NCI-H2196 (cell line): Measurements from ENCODE around the gene HACD2.
"Not testable (repeated sequence)": the region's sequence is repeated elsewhere in the genome, so short reads cannot be mapped to it uniquely, and the experiment has no call there.

ENCODE experiments used
- DNase-seq: peaks from one replicate; lab custom pipeline; 2025; ENCODE audit not compliant: unreplicated experiment; lab: John Stamatoyannopoulos, UW

The HACD2 gene

DNA sequence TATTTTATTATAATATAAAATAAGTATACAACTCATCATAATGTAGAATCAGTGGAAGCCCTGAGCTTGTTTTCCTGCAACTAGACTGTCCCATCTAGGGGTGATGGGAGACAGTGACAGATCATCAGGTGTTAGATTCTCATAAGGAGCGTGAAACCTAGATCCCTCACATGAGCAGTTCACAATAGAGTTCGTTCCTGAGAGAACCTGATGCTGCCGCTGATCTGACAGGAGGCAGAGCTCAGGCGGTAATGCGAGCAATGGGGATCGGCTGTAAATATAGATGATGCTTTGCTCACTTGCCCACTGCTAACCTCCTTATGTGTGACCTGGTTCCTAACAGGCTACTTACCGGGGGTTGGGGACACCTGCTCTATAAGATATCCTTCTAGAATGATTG, 26.8 kb upstream of the HACD2 start:
- not testable (repeated sequence) for DNase-seq

DNA sequence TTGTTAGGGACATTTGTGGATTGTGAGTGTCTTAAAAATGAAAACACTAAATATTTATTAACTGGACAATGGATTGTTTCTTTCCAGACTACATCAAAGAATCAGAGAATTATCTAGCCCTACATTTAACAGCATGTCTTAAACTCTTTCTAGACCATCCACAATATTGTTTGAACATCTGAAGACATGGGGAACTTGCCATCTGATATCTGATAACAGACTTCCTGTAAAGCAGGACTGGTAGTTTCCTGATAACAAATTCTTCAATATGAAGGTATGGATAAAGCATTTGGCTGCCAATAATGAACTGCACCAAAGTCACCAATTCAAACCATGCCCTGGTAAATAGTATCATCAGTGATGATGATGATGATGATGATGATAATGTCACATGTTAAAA, 26.2 kb upstream of the HACD2 start:
- DNase-seq = no peak

DNA sequence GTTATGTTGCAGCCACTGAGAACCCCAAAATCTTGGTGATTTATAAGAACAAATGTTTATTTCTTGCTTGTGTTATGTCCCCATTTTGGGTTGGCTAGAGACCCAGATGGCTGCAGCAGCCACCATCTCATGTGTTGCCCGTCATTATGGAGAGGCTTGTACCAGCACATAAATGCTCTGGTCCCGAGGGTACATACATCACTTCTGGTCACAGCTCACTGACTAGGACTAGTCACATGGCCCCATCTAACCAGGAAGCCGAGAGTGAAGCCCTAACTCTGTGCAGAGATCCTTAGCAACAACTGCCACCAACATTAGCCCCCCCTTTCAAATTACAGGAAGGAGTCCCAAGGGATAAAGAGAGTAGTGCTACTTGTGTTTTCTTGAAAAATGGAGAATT, 25.5 kb upstream of the HACD2 start:
- DNase-seq = no peak

DNA sequence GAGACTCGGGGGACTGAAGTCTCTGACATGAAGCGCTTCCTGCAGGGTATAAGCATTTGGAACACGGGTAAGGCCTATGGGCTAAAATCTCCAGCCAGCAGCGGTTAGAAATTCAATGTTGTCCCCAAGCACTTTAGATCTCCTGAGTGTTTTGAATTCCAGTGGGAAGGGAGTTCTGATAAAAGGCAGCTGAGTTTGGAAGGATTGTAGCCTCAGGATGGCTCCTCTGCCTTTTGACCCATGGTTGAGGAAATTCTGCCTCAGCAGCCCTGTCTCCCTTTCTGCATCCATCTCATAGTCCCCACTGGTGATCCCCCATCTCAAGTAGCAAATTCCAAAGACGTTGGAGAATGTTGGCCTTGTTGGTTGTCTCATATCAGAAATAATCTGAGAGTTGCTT, 24.2 kb upstream of the HACD2 start:
- no peak for DNase-seq

DNA sequence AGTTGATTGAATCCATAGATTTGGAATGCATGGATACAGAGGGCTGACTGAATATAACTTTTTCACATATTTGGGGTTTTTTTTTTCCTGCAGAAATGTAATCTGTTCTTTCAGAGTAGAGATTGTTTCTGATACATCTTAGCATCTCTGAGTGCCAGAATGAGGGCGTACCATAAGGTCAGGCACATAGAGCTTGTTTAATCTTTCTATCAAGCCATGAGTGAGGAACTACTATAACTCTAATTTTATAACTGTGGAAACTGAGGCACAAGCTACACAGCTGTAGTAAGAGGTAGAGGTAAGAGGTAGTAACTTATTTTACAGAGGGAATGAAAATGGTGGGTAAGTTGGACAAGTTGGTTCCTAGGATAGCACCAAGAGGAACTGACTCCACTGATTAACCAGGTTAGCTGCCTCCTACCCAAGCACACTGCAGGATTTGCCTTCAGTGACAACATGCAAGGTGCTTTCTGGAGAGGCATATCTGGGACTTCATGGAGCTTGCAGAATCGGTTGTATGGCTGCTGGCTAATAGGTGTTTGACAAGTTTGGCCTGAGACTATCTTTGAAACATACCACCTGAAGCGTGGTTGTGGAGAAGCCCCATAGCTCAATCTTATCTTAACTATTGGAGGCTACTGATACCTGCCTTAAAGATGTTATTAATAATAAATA, 23.5 kb upstream of the HACD2 start:
- no peak for DNase-seq

DNA sequence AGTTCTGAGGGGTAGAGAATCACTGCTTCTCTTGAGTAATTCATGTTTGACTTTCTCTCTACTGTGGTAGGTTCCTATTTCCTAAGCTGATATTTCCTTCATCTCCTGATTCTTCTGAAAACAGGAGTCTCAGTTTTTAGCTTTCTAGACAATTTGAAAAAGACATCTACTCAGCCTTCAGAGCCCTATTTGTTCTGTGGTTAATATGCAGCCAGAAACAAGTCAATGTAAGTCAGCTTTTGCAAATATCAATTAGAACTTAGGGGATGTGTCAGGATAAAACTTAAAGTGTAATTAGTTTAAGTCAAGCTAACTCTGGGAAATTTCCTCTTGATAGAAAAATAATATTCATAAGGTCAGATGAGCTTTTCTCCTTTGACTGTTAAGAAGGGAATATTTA, 21.7 kb upstream of the HACD2 start:
- DNase-seq = no peak

DNA sequence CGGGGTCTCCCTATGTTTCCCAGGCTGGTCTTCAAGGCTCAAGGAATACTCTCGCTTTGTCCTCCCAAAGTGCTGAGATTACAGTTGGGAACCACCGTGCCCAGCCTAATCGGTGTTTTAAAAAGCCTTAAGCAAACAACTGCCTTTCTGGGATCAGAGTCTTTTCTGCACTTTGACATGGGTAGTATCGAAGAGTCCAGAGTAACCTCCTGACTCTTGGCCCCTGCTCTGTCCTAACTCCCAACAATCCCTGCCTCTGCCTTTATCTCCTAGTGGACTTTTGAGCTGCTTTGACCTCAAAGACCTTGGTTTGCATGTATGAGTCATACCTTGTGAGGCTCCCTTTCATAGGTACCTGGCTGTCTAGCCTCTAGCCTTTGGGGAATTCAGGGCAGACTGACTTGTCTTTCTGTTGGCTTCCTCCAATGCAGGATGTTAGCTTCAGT, 21.0 kb upstream of the HACD2 start:
- DNase-seq = peak; percentile 14

DNA sequence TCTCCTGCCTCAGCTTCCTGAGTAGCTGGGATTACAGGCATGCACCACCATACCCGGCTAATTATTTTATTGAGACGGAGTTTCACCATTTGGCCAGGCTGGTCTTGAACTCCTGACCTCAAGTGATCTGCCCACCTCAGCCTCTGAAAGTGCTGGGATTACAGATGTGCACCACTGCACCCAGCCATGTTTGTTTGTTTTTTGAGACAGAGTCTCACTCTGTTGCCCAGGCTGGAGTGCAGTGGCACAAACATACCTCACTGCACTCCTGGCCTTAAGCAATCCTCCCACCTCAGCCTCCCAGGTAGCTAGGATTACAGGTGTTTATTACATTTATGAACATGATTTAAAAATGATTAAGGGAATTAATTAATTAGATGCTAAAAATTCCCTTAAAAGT, 18.3 kb upstream of the HACD2 start:
- DNase-seq = not testable (repeated sequence)

DNA sequence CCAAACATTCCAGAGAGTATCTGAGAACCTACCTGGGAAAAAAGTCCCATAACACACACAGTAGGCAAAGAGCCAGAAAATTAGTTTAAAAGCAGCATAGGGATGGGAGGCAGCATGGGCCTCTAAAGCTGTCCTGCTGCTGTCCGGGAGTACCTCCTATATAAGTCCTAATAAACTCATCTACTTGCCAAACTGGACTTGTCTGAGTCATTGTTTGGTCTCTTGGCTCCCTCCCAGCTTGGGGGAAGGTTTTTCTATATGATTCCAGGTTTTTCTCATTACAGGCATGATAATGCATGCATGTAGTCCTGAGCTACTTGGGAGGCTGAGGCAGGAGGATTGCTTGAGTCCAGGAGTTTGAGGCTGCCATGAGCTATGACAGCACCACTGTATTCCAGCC, 17.5 kb upstream of the HACD2 start:
- DNase-seq = peak; percentile 14

DNA sequence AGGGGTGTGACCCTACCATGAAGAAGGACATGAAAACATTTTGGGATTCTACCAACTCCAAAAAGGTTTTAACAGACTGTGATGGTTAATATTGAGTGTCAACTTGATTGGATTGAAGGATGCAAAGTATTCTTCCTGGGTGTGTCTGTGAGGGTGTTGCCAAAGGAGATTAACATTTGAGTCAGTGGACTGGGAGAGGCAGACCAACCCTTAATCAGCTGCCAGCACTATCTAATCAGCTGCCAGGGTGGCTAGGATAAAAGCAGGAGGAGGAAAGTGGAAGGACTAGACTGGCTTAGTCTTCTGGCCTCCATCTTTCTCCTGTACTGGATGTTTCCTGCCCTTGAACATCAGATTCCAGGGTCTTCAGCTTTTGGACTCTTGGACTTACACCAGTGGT, 16.0 kb upstream of the HACD2 start:
- not testable (repeated sequence) for DNase-seq

DNA sequence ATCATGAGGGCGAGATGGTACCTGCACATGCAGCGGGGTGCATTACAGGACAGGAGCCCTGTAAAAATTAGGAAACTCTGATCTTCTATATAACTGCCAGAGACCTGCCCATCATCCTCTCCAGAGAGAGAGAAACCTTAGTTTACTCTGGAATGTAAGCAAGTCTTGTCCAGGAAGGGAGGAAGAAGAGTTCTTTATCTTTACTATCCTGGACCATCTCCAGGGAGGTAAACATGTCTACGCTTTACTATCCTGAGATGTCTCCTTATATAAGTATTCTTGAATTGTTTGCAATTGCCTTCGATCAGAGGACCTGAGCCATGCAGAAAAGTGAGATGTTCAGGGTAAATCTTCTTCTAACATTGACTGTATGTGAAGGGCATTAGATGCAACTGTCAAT, 12.7 kb upstream of the HACD2 start:
- no peak for DNase-seq

DNA sequence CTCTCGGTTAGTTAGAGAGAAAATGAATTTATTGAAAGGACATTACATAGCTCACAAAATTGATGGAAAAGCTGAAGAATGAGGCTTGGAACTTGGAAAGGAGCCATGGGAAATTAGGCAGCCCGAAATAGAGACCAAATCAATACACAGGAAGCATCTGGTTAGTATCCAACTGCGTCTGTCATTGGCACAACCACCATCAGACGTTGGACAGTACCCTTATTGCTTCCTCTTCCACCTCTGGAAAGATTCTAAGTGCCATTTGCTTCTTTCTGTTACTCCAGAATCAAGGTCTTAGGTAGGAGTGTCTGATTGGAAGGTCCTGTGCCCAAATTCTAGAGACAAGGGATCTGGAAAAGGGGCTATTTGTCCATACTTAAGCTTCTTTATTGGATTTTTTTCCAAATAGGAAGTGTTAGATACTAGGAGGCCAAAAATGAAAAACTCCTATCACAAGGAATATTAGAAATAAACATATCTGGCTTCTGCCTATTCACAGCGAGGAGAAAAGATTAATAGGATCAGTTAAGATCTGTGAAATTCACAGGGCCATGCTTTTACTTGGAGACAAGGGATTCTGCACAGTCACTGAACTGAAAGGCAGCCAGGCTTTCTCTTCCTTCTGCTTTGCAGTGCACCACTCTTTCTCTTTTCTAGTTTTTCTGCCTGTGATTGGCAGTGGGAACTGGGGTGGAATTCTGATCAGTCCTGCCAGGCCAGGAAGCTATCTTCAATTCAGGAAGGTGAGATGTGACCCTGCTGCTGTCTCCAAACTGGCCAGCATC, 10.7 kb upstream of the HACD2 start:
- DNase-seq = no peak

DNA sequence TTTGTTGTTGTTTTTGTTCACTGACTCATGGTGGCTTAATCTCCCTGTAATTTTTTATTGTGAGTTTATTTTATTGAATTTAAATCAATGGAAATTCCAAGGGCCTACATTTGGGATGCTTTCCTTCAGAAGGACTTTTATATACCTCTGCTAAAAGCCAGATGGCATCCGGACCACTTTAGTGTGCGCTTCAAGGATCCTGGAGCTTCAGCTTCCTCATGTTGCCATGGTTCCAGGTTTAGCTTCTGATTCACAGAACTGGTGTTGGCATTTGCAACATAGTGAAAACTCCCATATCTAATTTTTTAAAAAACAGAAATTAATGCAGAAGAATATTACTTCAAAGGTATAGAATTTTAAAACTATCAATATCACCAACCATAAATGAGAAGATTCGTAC, 8.5 kb upstream of the HACD2 start:
- DNase-seq = no peak

DNA sequence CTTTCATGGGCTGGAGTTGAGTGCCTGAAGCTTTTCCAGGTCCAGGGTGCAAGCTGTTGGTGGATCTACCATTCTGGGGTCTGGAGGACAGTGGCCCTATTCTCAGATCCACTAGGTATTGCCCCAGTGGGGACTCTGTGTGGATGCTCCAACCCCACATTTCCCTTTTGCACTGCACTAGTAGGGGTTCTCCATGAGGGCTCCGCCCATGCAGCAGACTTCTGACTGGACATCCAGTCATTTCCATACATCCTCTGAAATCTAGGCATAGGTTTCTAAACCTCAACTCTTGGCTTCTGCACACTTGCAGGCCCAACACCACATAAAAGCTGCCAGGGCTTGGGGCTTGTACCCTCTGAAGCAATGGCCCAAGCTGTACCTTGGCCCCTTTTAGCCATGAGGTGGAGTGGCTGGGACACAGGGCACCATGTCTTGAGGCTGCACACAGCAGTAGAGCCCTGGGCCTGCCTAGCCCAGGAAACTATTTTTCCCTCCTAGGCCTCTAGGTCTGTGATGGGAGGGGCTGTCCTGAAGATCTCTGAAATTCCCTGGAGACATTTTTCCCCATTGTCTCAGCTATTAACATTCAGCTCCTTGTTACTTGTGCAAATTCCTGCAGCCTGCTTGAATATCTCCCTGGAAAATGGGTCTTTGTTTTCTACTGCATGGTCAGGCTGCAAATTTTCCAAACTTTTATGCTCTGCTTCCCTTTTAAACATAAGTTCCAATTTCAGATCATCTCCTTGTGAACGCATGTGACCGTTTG, 6.0 kb upstream of the HACD2 start:
- DNase-seq = no peak

DNA sequence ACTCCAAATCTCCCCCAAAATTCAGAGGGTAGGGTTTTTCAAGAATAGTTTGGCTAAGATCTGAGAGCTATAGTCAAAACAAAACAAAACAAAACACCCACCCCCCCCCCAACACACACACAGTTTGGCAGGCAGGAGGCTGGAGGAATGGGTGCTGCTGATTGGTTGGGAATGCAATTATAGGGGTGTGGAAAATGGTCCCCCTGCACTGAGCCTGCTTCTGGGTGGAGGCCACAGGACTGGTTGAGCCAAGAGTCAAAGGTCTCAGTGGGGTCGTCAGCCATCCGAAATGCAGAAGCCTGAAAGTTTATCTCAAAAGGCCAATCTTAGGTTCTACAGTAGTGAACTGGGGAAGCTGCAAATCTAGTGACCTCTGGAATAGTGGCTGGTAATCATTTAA, 2.5 kb upstream of the HACD2 start:
- DNase-seq = no peak

DNA sequence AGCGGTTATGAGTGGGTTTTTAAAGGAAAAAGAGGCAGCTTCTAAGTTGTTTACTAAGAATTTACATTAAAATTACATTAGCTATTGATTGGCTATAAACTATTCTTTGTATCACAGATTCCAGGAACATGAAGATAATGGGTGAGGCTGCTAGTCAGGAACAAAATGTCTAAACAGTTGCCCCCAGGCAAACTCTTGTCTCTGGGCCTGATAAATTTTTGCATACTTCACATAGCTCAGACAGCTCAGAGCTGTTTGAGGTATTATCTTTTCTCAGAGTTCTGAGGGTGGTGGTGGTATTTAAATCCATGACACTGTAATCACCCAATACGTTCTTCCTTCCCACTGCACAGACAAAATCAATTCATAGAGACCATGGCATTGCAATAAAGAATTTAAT, 2.1 kb upstream of the HACD2 start:
- DNase-seq = no peak

DNA sequence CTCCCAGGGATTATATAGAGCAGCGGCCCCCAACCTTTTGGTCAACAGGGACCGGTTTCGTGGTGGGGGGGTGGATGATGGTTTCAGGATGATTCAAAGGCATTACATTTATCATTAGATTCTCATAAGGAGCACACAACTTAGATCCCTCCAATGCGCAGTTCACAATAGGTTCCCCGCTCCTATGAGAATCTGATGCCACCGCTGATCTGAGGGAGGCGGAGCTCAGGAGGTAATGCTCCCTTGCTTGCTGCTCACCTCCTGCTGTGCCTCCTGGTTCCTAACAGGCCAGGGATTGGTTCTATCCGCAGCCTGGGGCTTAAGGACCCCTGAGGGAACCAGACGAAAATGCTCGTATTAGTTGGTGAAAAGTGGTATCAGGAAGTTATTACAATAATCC, 1.3 kb upstream of the HACD2 start:
- peak; percentile 85 for DNase-seq

DNA sequence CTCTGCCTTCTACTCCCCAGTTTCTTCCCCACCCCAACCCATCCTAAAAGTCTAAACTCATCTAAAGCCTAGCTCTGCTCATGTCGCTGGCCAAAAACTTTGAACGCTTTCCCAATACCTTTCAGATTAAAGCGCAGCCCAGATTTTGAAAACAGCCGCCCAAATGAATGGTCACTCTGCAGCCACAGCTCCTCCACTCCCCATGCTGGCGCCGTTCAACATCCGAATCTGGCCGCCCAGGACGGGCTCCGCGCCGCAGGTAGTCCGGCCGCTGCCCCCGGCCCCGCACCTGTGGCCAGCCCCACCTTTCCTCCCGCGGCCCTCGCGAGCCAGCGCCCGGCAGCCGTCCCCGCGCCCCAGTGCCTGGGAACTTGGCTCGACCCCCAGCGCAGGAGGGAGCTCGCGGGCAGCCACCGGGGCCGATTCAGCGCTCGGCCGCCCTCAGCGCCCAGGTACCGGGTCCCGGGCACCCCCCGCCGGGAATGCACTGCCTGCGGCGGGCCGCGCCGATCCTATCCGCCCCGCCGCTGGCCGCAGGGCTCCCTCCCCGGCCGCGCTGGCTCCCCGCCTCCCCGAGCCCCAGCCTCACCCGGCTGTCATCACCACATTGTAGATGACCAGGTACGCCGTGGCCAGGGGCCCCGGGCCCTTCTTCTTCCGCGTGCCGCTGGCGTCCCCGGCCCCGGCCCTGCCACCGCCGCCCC, 417 bp downstream of the HACD2 start:
- DNase-seq = peak; percentile 54

DNA sequence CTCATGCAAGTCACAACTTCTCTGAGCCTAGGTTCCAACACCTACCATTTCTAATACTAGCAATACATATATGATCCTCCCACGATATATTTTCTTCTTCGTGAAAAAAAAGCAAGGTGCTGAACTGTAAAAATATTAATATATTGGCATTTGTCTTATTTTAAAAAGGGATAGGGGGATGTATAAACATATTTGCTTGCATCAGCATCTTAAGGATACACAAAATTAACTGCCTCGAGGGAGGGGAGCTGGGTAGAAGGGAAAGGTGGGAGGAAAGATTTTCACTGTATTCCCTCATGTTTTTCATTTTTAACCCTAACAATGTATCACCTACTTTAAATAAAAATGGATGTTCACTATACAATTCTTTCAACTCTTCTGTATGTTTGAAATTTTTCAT, 1.3 kb downstream of the HACD2 start:
- DNase-seq = no peak

DNA sequence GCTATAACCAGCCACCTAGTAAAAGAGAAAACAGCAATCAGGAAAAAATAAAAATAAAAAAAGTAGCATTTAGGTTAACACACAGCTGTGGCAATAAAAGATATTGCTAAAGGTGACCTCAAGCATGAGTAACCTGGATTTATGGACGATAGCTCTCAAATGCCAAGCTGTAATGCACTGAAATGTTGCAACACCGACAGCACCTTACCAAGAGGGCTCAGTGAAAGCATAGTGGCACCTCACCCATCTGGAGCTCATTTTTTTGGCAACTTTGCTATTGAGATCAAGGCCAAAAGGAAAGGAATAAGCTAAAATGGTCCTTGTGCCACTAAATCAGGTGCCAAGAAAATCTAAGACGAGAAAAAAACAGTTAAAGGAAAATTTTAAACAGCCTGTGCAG, 2.5 kb downstream of the HACD2 start:
- DNase-seq = no peak

DNA sequence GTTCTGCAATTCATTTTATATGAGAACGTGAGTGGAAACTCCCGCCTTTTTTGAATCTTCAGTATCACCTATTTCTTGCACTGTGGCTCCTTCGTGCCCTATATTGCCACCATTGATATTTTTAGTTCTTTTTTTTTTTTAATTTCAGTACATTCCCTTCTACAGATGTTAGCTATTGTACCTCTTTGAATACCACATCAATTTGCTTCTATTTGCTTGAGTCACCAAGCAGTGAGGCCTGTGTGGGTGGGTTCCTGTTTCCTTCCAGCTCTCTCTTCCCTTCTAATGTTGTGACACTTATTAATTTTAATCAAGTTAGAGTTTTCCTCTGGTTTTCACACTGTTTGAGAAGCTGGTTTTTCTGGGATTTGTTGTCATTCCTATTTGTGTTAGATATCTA, 8.7 kb downstream of the HACD2 start:
- no peak for DNase-seq
